Activated B cell treated with CpG ODN at 0.5 μM for 24 hours (primary cell): ENCODE data around the gene GRAMD1A. TPM values are rescaled to one million over a fixed set of nuclear protein-coding genes. Genes with fewer than 3 reads are reported as not detected.

ENCODE experiments used
- ATAC-seq: fragments of 200-7000 bp; cut with Tn5 transposase; one replicate; pipeline ENCODE4 v1.10.0; 2021; ENCODE audit warnings: low read depth, mild to moderate bottlenecking, moderate library complexity
- CTCF ChIA-PET: fragments of 350-600 bp; sonication (Branson Sonifier 250); formaldehyde crosslinking; loops from one replicate; lab custom pipeline; 2021; ENCODE audit warnings: antibody characterized with exemption; lab: Charles Lee
- POLR2A ChIA-PET: fragments of 350-600 bp; sonication (Branson Sonifier 250); formaldehyde crosslinking; loops from one replicate; lab custom pipeline; 2021; ENCODE audit warnings: antibody characterized with exemption; lab: Charles Lee
- DNase-seq: peaks from one replicate; pipeline ENCODE4 v3.0.0; 2022
- H3K27ac Mint-ChIP-seq: one replicate; pipeline ENCODE4 v1.8.0; 2020; ENCODE audit warnings: mixed read lengths
- H3K27me3 Mint-ChIP-seq: one replicate; pipeline ENCODE4 v1.8.0; 2021; ENCODE audit warnings: mixed read lengths
- H3K36me3 Mint-ChIP-seq: one replicate; pipeline ENCODE4 v1.8.0; 2021; ENCODE audit warnings: low read depth, mixed read lengths
- H3K4me1 Mint-ChIP-seq: one replicate; pipeline ENCODE4 v1.8.0; 2021; ENCODE audit warnings: mixed read lengths
- H3K4me3 Mint-ChIP-seq: one replicate; pipeline ENCODE4 v1.8.0; 2020; ENCODE audit warnings: mild to moderate bottlenecking, mixed read lengths
- H3K9me3 Mint-ChIP-seq: one replicate; pipeline ENCODE4 v1.8.0; 2020; ENCODE audit warnings: mixed read lengths
- CTCF ChIP-seq: fragments of 200-600 bp; IDR thresholded peaks from one replicate; pipeline ENCODE4 v1.8.0; 2022; ENCODE audit warnings: antibody characterized with exemption, mild to moderate bottlenecking
- intact Hi-C: fragments of 100-400 bp; cut with micrococcal nuclease; formaldehyde crosslinking; loops from one replicate; pipeline ENCODE4 v1.15.1; 2024
- total RNA-seq: library from RNA; stranded (reverse); gene quantifications from 2 replicates; pipeline ENCODE4 v1.2.3, GENCODE V29; 2022

GRAMD1A gene
- total RNA-seq, 1 donor from 2014 or later, result 52.9 TPM

- ChIA-PET POLR2A (interaction anchor here (1.2 kb wide), 1 partner anchor 11 kb away, joined by 3 read pairs; no protein-coding TSS in a partner anchor), CTCF (interaction anchor here (1.2 kb wide), 1 partner anchor 76 kb away, joined by 3 read pairs; the partner anchor contains the start of gene LGI4)
- Mint-ChIP-seq H3K4me1 (no peaks in the 10 kb centered on the region), H3K27ac (no peak overlapping the region), H3K36me3 (no peaks in the 10 kb centered on the region), H3K9me3 (no peaks in the 10 kb centered on the region), H3K4me3 (no peak overlapping the region), H3K27me3 (peaks cover 8% of the 10 kb centered on the region)
- intact Hi-C loops, result no loop called here
- ATAC-seq (no peak), DNase-seq (no peak)
- no peak for TF ChIP-seq CTCF
Measured at GRCh38 chr19:35058370-35058769, 58.2 kb downstream of the GRAMD1A start.

GRCh38 chr19:35059006-35059798, 59.1 kb downstream of the GRAMD1A start:
- H3K4me1 Mint-ChIP-seq, result no peaks in the 10 kb centered on the region
- no peak for ATAC-seq
- no peak for DNase-seq
- TF ChIP-seq CTCF, result no peak
- ChIA-PET CTCF (interaction anchor here (1.2 kb wide), 1 partner anchor 75 kb away, joined by 3 read pairs; the partner anchor contains the start of gene LGI4), POLR2A (no interaction called here)
- intact Hi-C loops, result no loop called here
- no peaks in the 10 kb centered on the region for H3K9me3 Mint-ChIP-seq
- H3K27me3 Mint-ChIP-seq, result peaks cover 8% of the 10 kb centered on the region
- H3K27ac Mint-ChIP-seq, result no peak overlapping the region
- H3K36me3 Mint-ChIP-seq, result no peaks in the 10 kb centered on the region
- no peak overlapping the region for H3K4me3 Mint-ChIP-seq

GRCh38 chr19:35059799-35060091, 59.6 kb downstream of the GRAMD1A start:
- ChIA-PET POLR2A (no interaction called here), CTCF (no interaction called here)
- no peaks in the 10 kb centered on the region for H3K4me1 Mint-ChIP-seq
- H3K4me3 Mint-ChIP-seq, result no peak overlapping the region
- H3K9me3 Mint-ChIP-seq, result no peaks in the 10 kb centered on the region
- DNase-seq, result no peak
- no peak for TF ChIP-seq CTCF
- intact Hi-C loops, result loop anchor here (10.0 kb wide), 2 partner anchors 285 to 405 kb away; partner anchors contain the start of gene FFAR1
- H3K36me3 Mint-ChIP-seq, result no peaks in the 10 kb centered on the region
- H3K27me3 Mint-ChIP-seq, result peaks cover 7% of the 10 kb centered on the region
- no peak for ATAC-seq
- no peak overlapping the region for H3K27ac Mint-ChIP-seq

GRCh38 chr19:35060160-35060855, 60.2 kb downstream of the GRAMD1A start:
- ChIA-PET POLR2A (no interaction called here), CTCF (no interaction called here)
- intact Hi-C loops, result loop anchor here (10.0 kb wide), 2 partner anchors 284 to 404 kb away; partner anchors contain the start of gene FFAR1
- ATAC-seq, result no peak
- Mint-ChIP-seq H3K4me1 (no peaks in the 10 kb centered on the region), H3K27me3 (peaks cover 7% of the 10 kb centered on the region), H3K9me3 (no peaks in the 10 kb centered on the region), H3K27ac (no peak overlapping the region), H3K36me3 (no peaks in the 10 kb centered on the region), H3K4me3 (no peak overlapping the region)
- no peak for DNase-seq
- TF ChIP-seq CTCF, result no peak
